GM21515 (cell line): Measurements from ENCODE around the gene PALD1.

Experiments used
- ATAC-seq: cut with Tn5 transposase; IDR thresholded peaks from one replicate; pipeline ENCODE4 v1.9.1; 2021; ENCODE audit not compliant: unreplicated experiment

PALD1 gene

GRCh38 chr10:70504521-70505358 lies 26.2 kb downstream of the PALD1 start:
- ATAC-seq, result no peak

GRCh38 chr10:70505908-70506307 lies 27.3 kb downstream of the PALD1 start:
- ATAC-seq, result no peak

GRCh38 chr10:70507966-70508365 lies 29.4 kb downstream of the PALD1 start:
- ATAC-seq, result no peak

- ATAC-seq, result no peak
Measured at GRCh38 chr10:70508912-70509756, 30.6 kb downstream of the PALD1 start.

GRCh38 chr10:70509757-70510147 lies 31.2 kb downstream of the PALD1 start:
- no peak for ATAC-seq

GRCh38 chr10:70510453-70510852 lies 31.9 kb downstream of the PALD1 start:
- no peak for ATAC-seq

GRCh38 chr10:70510904-70511303 lies 32.3 kb downstream of the PALD1 start:
- ATAC-seq, result no peak

GRCh38 chr10:70512149-70512639 lies 33.6 kb downstream of the PALD1 start:
- ATAC-seq, result no peak

GRCh38 chr10:70513848-70514309 lies 35.3 kb downstream of the PALD1 start:
- peak; percentile 86 for ATAC-seq

GRCh38 chr10:70514591-70514990 lies 36.0 kb downstream of the PALD1 start:
- no peak for ATAC-seq

GRCh38 chr10:70515035-70515667 lies 36.6 kb downstream of the PALD1 start:
- no peak for ATAC-seq

GRCh38 chr10:70518695-70519094 lies 40.1 kb downstream of the PALD1 start:
- ATAC-seq, result no peak

GRCh38 chr10:70523057-70523456 lies 44.5 kb downstream of the PALD1 start:
- ATAC-seq, result no peak

- no peak for ATAC-seq
Measured at GRCh38 chr10:70523549-70523948, 45.0 kb downstream of the PALD1 start.

GRCh38 chr10:70528314-70528713 lies 49.7 kb downstream of the PALD1 start:
- no peak for ATAC-seq

- no peak for ATAC-seq
Measured at GRCh38 chr10:70528741-70529362, 50.3 kb downstream of the PALD1 start.

GRCh38 chr10:70529848-70530247 lies 51.3 kb downstream of the PALD1 start:
- no peak for ATAC-seq

GRCh38 chr10:70530315-70530714 lies 51.7 kb downstream of the PALD1 start:
- no peak for ATAC-seq

- ATAC-seq, result no peak
Measured at GRCh38 chr10:70532554-70533188, 54.1 kb downstream of the PALD1 start.

- ATAC-seq, result no peak
Measured at GRCh38 chr10:70533189-70533558, 54.6 kb downstream of the PALD1 start.
